SK-N-SH (cell line): ENCODE results near the gene ZNF462. TPM values are rescaled to one million over a fixed set of nuclear protein-coding genes. Genes with fewer than 3 reads are reported as not detected.

Experiments used
- CTCF ChIA-PET: fragments of 300-600, 350-600 bp; formaldehyde crosslinking; extraction: SDS; loops from one replicate; lab custom pipeline; 2021; lab: Yijun Ruan, JAX
- POLR2A ChIA-PET: fragments of 350-600 bp; sonication (Branson Sonifier 250); formaldehyde crosslinking; extraction: SDS; loops from one replicate; lab custom pipeline; 2020; ENCODE audit warnings: antibody characterized with exemption, inconsistent platforms; lab: Yijun Ruan, JAX
- DNase-seq: peaks from one replicate; pipeline ENCODE4 v3.0.0; 2012
- H2AFZ ChIP-seq: fragments of 200-600 bp; sonication (generic); 2 replicates; pipeline ENCODE4 v1.8.1; 2016; ENCODE audit warnings: antibody characterized with exemption, mild to moderate bottlenecking, low read depth
- H3F3A ChIP-seq: fragments of 200-600 bp; sonication (generic); replicated peaks from 2 replicates; pipeline ENCODE3; 2016; ENCODE audit warnings: antibody characterized with exemption, mild to moderate bottlenecking; ENCODE audit not compliant: insufficient read depth
- H3K27ac ChIP-seq, 2 experiments: fragments of 200-500 bp in 1 of 2; fragments of 200-600 bp in 1 of 2; sonication (Bioruptor generic) in 1 of 2; sonication (generic), shearing (Covaris generic) in 1 of 2; 2 replicates each; pipeline versions ENCODE4 v1.5.1 to v1.6.1; 2014 to 2016; ENCODE audit warnings: low read depth in 2 of 2, inconsistent platforms in 1 of 2, low read length in 1 of 2, mild to moderate bottlenecking in 1 of 2, mixed read lengths in 1 of 2
- H3K27me3 ChIP-seq: fragments of 200-600 bp; sonication (generic), shearing (Covaris generic); 2 replicates; pipeline ENCODE4 v1.6.1; 2016; ENCODE audit warnings: mixed run types; ENCODE audit not compliant: insufficient read depth
- H3K36me3 ChIP-seq, 2 experiments: fragments of 200-500 bp in 1 of 2; fragments of 200-600 bp in 1 of 2; sonication (Bioruptor generic) in 1 of 2; sonication (generic) in 1 of 2; replicated peaks in 1 of 2; 2 replicates each; pipeline versions ENCODE3 to v1.5.1; 2014 to 2016; ENCODE audit warnings: low read length in 1 of 2, mild to moderate bottlenecking in 1 of 2; ENCODE audit not compliant: insufficient read depth in 2 of 2, control insufficient read depth in 1 of 2
- H3K4me1 ChIP-seq, 2 experiments: fragments of 200-500 bp in 1 of 2; fragments of 200-600 bp in 1 of 2; sonication (Bioruptor generic) in 1 of 2; sonication (generic), shearing (Covaris generic) in 1 of 2; 2 replicates each; pipeline versions ENCODE4 v1.5.1 to v1.6.1; 2014 to 2016; ENCODE audit warnings: low read depth in 1 of 2, low read length in 1 of 2, mixed run types in 1 of 2; ENCODE audit not compliant: insufficient read depth in 2 of 2, control insufficient read depth in 1 of 2
- H3K4me2 ChIP-seq: fragments of 200-600 bp; sonication (generic), shearing (Covaris generic); 2 replicates; pipeline ENCODE4 v1.6.1; 2017; ENCODE audit warnings: mixed run types
- H3K4me3 ChIP-seq, 2 experiments: fragments of 200-500 bp in 1 of 2; fragments of 200-600 bp in 1 of 2; sonication (Bioruptor generic) in 1 of 2; sonication (generic), shearing (Covaris generic) in 1 of 2; 2 replicates each; pipeline versions ENCODE4 v1.5.1 to v1.8.1; 2014 to 2016; ENCODE audit warnings: low read depth in 2 of 2, inconsistent platforms in 1 of 2, low read length in 1 of 2, mild to moderate bottlenecking in 1 of 2, mixed read lengths in 1 of 2, moderate library complexity in 1 of 2
- H3K79me2 ChIP-seq: fragments of 200-600 bp; sonication (generic); 2 replicates; pipeline ENCODE4 v1.8.1; 2017; ENCODE audit warnings: mild to moderate bottlenecking; ENCODE audit not compliant: insufficient read depth
- H3K9ac ChIP-seq: fragments of 200-600 bp; sonication (generic); 2 replicates; pipeline ENCODE4 v1.6.1; 2017; ENCODE audit warnings: mixed run types
- H3K9me2 ChIP-seq: fragments of 200-600 bp; sonication (generic); 2 replicates; pipeline ENCODE4 v1.6.1; 2017; ENCODE audit warnings: mixed run types
- H3K9me3 ChIP-seq: fragments of 200-600 bp; sonication (generic); 2 replicates; pipeline ENCODE4 v1.6.1; 2017; ENCODE audit warnings: mixed run types, mild to moderate bottlenecking, moderate library complexity
- H4K20me1 ChIP-seq: fragments of 200-600 bp; sonication (generic); 2 replicates; pipeline ENCODE4 v1.6.1; 2017; ENCODE audit warnings: mild to moderate bottlenecking, mixed run types; ENCODE audit not compliant: insufficient read depth
- CHD2 ChIP-seq: fragments of 150-350 bp; IDR thresholded peaks from 2 replicates; pipeline ENCODE4 v1.6.1; 2018; ENCODE audit warnings: low read length; ENCODE audit not compliant: partially characterized antibody
- ELF1 ChIP-seq: IDR thresholded peaks from 2 replicates; pipeline ENCODE4 v1.4.0; 2012
- EZH2phosphoT487 ChIP-seq: fragments of 200-600 bp; sonication (generic); IDR thresholded peaks from 2 replicates; pipeline ENCODE4 v1.6.1; 2017; ENCODE audit warnings: low read depth, mixed run types, mild to moderate bottlenecking, antibody characterized with exemption, moderate library complexity, borderline replicate concordance
- FOSL2 ChIP-seq: IDR thresholded peaks from 2 replicates; pipeline ENCODE4 v1.4.0; 2012; ENCODE audit warnings: low read depth, mild to moderate bottlenecking, moderate library complexity, borderline replicate concordance
- GABPA ChIP-seq: IDR thresholded peaks from 2 replicates; pipeline ENCODE4 v1.4.0; 2012; ENCODE audit warnings: low read depth, mild to moderate bottlenecking
- JUND ChIP-seq: IDR thresholded peaks from 2 replicates; pipeline ENCODE4 v1.4.0; 2012
- RAD21 ChIP-seq: IDR thresholded peaks from 2 replicates; pipeline ENCODE4 v1.6.1; 2012; ENCODE audit warnings: mild to moderate bottlenecking, low read length
- RXRA ChIP-seq: IDR thresholded peaks from 2 replicates; pipeline ENCODE4 v1.4.0; 2012; ENCODE audit warnings: low read depth, mild to moderate bottlenecking, borderline replicate concordance
- SMC3 ChIP-seq: IDR thresholded peaks from 2 replicates; pipeline ENCODE4 v1.6.1; 2012; ENCODE audit warnings: low read depth, low read length, improper control_type of control experiment
- TEAD4 ChIP-seq: IDR thresholded peaks from 2 replicates; pipeline ENCODE4 v1.4.0; 2012; ENCODE audit warnings: mild to moderate bottlenecking, borderline replicate concordance; ENCODE audit not compliant: insufficient read depth
- YY1 ChIP-seq: IDR thresholded peaks from 2 replicates; pipeline ENCODE4 v1.4.0; 2012; ENCODE audit warnings: low read depth, mild to moderate bottlenecking
- WGBS: methylation state at CpG from one replicate; pipeline ENCODE4 v1.1.6; 2017; ENCODE audit warnings: low lambda C conversion rate; 5-methylcytosine and 5-hydroxymethylcytosine counted together
- polyA plus RNA-seq, 3 experiments: library from polyadenylated mRNA; depleted of rRNA; stranded (reverse); fragments of >200 nt; gene quantifications; 2 replicates each; pipeline ENCODE4 v1.2.3, GENCODE V29; 2012
- TF ChIP-seq, protein P1 (sequence below): IDR thresholded peaks from 2 replicates; pipeline ENCODE4; 2012
- TF ChIP-seq, protein P2 (sequence below): IDR thresholded peaks from 2 replicates; pipeline ENCODE4 v1.6.1; 2012; ENCODE audit warnings: mild to moderate bottlenecking, low read depth, low read length, moderate library complexity

ZNF462 gene
- polyA plus RNA-seq, 1 of the 3 experiments (the other 2 are of a cell fraction): 5.2 TPM

DNA sequence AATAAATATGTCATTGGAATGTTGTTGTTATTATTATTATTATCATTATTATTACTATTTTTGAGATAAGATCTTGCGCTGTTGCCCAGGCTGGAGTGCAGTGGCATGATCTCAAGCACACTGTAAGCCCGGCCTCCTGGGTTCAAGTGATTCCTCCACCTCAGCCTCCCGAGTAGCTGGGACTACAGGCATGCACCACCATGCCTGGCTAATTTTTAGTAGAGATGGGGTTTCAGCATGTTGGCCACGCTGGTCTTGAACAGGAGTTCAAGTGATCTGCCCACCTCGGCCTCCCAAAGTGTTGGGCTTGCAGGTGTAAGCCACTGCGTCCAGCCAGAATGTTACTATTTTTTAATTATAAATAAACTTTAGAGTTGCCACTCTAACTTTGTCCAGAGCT is 14.4 kb downstream of the ZNF462 start:
- no peak for TF ChIP-seq SMC3
- TF ChIP-seq, protein P1, sequence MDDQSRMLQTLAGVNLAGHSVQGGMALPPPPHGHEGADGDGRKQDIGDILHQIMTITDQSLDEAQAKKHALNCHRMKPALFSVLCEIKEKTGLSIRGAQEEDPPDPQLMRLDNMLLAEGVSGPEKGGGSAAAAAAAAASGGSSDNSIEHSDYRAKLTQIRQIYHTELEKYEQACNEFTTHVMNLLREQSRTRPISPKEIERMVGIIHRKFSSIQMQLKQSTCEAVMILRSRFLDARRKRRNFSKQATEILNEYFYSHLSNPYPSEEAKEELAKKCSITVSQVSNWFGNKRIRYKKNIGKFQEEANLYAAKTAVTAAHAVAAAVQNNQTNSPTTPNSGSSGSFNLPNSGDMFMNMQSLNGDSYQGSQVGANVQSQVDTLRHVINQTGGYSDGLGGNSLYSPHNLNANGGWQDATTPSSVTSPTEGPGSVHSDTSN: no peak
- no peak for TF ChIP-seq RXRA
- TF ChIP-seq, protein P2, sequence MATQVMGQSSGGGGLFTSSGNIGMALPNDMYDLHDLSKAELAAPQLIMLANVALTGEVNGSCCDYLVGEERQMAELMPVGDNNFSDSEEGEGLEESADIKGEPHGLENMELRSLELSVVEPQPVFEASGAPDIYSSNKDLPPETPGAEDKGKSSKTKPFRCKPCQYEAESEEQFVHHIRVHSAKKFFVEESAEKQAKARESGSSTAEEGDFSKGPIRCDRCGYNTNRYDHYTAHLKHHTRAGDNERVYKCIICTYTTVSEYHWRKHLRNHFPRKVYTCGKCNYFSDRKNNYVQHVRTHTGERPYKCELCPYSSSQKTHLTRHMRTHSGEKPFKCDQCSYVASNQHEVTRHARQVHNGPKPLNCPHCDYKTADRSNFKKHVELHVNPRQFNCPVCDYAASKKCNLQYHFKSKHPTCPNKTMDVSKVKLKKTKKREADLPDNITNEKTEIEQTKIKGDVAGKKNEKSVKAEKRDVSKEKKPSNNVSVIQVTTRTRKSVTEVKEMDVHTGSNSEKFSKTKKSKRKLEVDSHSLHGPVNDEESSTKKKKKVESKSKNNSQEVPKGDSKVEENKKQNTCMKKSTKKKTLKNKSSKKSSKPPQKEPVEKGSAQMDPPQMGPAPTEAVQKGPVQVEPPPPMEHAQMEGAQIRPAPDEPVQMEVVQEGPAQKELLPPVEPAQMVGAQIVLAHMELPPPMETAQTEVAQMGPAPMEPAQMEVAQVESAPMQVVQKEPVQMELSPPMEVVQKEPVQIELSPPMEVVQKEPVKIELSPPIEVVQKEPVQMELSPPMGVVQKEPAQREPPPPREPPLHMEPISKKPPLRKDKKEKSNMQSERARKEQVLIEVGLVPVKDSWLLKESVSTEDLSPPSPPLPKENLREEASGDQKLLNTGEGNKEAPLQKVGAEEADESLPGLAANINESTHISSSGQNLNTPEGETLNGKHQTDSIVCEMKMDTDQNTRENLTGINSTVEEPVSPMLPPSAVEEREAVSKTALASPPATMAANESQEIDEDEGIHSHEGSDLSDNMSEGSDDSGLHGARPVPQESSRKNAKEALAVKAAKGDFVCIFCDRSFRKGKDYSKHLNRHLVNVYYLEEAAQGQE: no peak
- no peak for TF ChIP-seq ELF1
- Histone ChIP-seq H3K9ac (no peak overlapping the region), H3K79me2 (peaks cover 69% of the 10 kb centered on the region), H3K27ac (peak overlapping the region in 1 of 2 experiments; percentile 92; a peak in 1 of 4 replicates), H2AFZ (no peak overlapping the region), H3F3A (peaks cover 3% of the 10 kb centered on the region), H3K27me3 (no peaks in the 10 kb centered on the region), H4K20me1 (no peaks in the 10 kb centered on the region), H3K9me3 (no peaks in the 10 kb centered on the region), H3K4me1 (peaks cover 8 to 39% of the 10 kb centered on the region in 2 experiments), H3K36me3 (peaks cover 0 to 8% of the 10 kb centered on the region in 2 experiments), H3K4me3 (no peak overlapping the region), H3K4me2 (no peak overlapping the region), H3K9me2 (no peaks in the 10 kb centered on the region)
- POLR2A ChIA-PET: no interaction called here
- no peak for DNase-seq
- CTCF ChIA-PET: interaction anchor here (0.7 to 3.2 kb wide), 2 partner anchors 9 to 13 kb away, joined by 3 to 15 read pairs; partner anchors contain the start of gene ZNF462
- 89% methylated on average over 6 of the region's 6 CpGs for WGBS

DNA sequence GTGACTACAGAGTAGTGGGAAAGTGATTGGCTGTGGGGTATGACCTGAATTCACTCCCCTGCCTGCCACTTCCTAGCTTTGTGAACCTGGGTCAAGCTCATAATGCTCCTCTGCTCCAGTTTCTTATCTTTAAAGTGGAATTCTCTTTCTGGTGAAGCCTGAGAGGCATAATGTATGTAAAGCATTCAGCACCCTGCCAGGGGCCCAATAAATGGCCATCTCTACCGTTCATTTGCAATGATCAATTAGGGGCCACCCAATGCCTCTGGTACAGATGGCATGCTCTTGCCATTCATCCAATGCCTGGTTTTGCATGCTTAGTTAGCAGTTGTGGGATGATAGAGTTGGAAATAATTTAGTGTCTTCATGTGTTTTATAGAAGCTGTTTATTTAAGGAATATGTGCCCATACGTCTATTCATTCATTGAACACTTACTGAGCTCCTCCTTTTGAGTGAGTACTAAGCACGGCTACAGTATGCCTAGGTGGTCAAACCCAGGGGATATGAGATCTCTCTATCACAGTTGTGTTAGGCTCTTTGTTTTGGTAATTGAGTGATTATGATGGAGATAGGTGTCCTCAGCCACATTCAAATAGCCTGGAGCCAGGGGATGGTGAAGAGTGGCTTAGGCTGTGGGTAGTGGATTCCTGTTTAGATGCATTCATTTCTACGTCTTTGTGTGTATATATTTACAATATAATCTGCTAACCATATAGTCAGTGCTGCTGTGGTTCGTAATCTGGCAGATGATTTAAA is 15.3 kb downstream of the ZNF462 start:
- peaks cover 0 to 8% of the 10 kb centered on the region in 2 experiments for H3K36me3 ChIP-seq
- POLR2A ChIA-PET: no interaction called here
- H3K9ac ChIP-seq: no peak overlapping the region
- H3K27me3 ChIP-seq: no peaks in the 10 kb centered on the region
- WGBS: 75% methylated on average over 5 of the region's 5 CpGs
- H3K4me2 ChIP-seq: peak overlapping the region; percentile 54
- H3K79me2 ChIP-seq: peaks cover 75% of the 10 kb centered on the region
- no peak overlapping the region for H3K4me3 ChIP-seq
- TF ChIP-seq JUND: no peak
- TF ChIP-seq SMC3: no peak
- TF ChIP-seq YY1: no peak
- no peak for TF ChIP-seq CHD2
- TF ChIP-seq ELF1: no peak
- no peak for TF ChIP-seq EZH2phosphoT487
- TF ChIP-seq GABPA: no peak
- TF ChIP-seq FOSL2: no peak
- TF ChIP-seq RAD21: no peak
- no peak for TF ChIP-seq TEAD4
- TF ChIP-seq, all 33 proteins: peak for 0
- no peaks in the 10 kb centered on the region for H3K9me3 ChIP-seq
- peak; percentile 27 for DNase-seq
- peaks cover 3% of the 10 kb centered on the region for H3F3A ChIP-seq
- CTCF ChIA-PET: interaction anchor here (0.7 to 3.2 kb wide), 2 partner anchors 8 to 14 kb away, joined by 3 to 15 read pairs; partner anchors contain the start of gene ZNF462
- H2AFZ ChIP-seq: no peak overlapping the region
- no peaks in the 10 kb centered on the region for H4K20me1 ChIP-seq
- peak overlapping the region; percentile 56 to 92 for H3K27ac ChIP-seq
- H3K9me2 ChIP-seq: no peaks in the 10 kb centered on the region
- H3K4me1 ChIP-seq: peaks cover 8 to 37% of the 10 kb centered on the region in 2 experiments
